Activated CD8-positive, alpha-beta T cell treated with anti-CD3 and anti-CD28 coated beads for 36 hours (primary cell): Measurements from ENCODE around the gene ACTL10. TPM values are rescaled to one million over a fixed set of nuclear protein-coding genes. Genes with fewer than 3 reads are reported as not detected.
A peak's percentile ranks its signal among the peaks of the same experiment; 100 is the strongest.

Experiments used
- ATAC-seq: fragments of 200-7000 bp; cut with Tn5 transposase; one replicate; pipeline ENCODE4 v1.10.0; 2021; ENCODE audit warnings: mild to moderate bottlenecking, moderate library complexity
- CTCF ChIA-PET: fragments of 350-600 bp; sonication (Branson Sonifier 250); formaldehyde crosslinking; loops from one replicate; lab custom pipeline; 2021; ENCODE audit warnings: antibody characterized with exemption; lab: Charles Lee
- POLR2A ChIA-PET: fragments of 350-600 bp; sonication (Branson Sonifier 250); formaldehyde crosslinking; loops from one replicate; lab custom pipeline; 2021; ENCODE audit warnings: antibody characterized with exemption; lab: Charles Lee
- DNase-seq: peaks from one replicate; pipeline ENCODE4 v3.0.0-alpha.2; 2020
- H3K27ac Mint-ChIP-seq: one replicate; pipeline ENCODE4 v1.8.0; 2021; ENCODE audit warnings: mild to moderate bottlenecking, mixed read lengths
- H3K27me3 Mint-ChIP-seq: one replicate; pipeline ENCODE4 v1.8.0; 2021; ENCODE audit warnings: mixed read lengths
- H3K36me3 Mint-ChIP-seq: one replicate; pipeline ENCODE4 v1.8.0; 2021; ENCODE audit warnings: low read depth, mixed read lengths
- H3K4me1 Mint-ChIP-seq: one replicate; pipeline ENCODE4 v1.8.0; 2021; ENCODE audit warnings: low read depth, mixed read lengths
- H3K4me3 Mint-ChIP-seq: one replicate; pipeline ENCODE4 v1.8.0; 2021; ENCODE audit warnings: mild to moderate bottlenecking, moderate library complexity, mixed read lengths
- H3K9me3 Mint-ChIP-seq: one replicate; pipeline ENCODE4 v1.8.0; 2021; ENCODE audit warnings: mixed read lengths
- CTCF ChIP-seq: fragments of 200-600 bp; IDR thresholded peaks from one replicate; pipeline ENCODE4 v1.8.0; 2022; ENCODE audit warnings: antibody characterized with exemption, mild to moderate bottlenecking
- intact Hi-C: fragments of 100-400 bp; cut with micrococcal nuclease; formaldehyde crosslinking; loops from one replicate; pipeline ENCODE4 v1.10.0; 2022
- total RNA-seq, 2 experiments: library from RNA; stranded (reverse); gene quantifications; one replicate each; pipeline ENCODE4 v1.2.3, GENCODE V29; 2021

ACTL10 gene
- total RNA-seq, 2 experiments from 2014 or later = 2.4 TPM

- no peak for TF ChIP-seq CTCF
- H3K9me3 Mint-ChIP-seq = no peaks in the 10 kb centered on the region
- peak within 1 kb of the TSS; percentile 67 for H3K4me3 Mint-ChIP-seq
- ChIA-PET POLR2A (interaction anchor here (0.8 to 15.4 kb wide), 2 partner anchors 18 to 27 kb away, joined by 3 to 262 read pairs; partner anchors contain the start of gene NECAB3), CTCF (interaction anchor here (1.8 to 4.2 kb wide), 2 partner anchors 10 to 25 kb away, joined by 4 to 20 read pairs; no protein-coding TSS in a partner anchor)
- H3K27me3 Mint-ChIP-seq = no peaks in the 10 kb centered on the region
- H3K36me3 Mint-ChIP-seq = no peaks in the 10 kb centered on the region
- no peak for DNase-seq
- H3K27ac Mint-ChIP-seq = peak within 1 kb of the TSS; percentile 39
- no peak for ATAC-seq
- H3K4me1 Mint-ChIP-seq = peaks cover 29% of the 10 kb centered on the region
- intact Hi-C loops = no loop called here
Observed at GRCh38 chr20:33662172-33662571, 4.6 kb upstream of the ACTL10 start, which contains the start of gene C20orf144. Gene C20orf144 (plus strand): TSS chr20:33662327. CDS start chr20:33662346, 19 bp downstream.

- ATAC-seq (peak; percentile 71), DNase-seq (peak; percentile 89)
- H3K36me3 Mint-ChIP-seq = peaks cover 4% of the 10 kb centered on the region
- H3K4me1 Mint-ChIP-seq = peaks cover 31% of the 10 kb centered on the region
- TF ChIP-seq CTCF = no peak
- H3K9me3 Mint-ChIP-seq = no peaks in the 10 kb centered on the region
- no peaks in the 10 kb centered on the region for H3K27me3 Mint-ChIP-seq
- POLR2A ChIA-PET = interaction anchor here (0.7 to 15.4 kb wide), 7 partner anchors 9 to 219 kb away, joined by 3 to 262 read pairs (median 5); partner anchors contain the start of gene NECAB3
- CTCF ChIA-PET = interaction anchor here (0.7 to 4.2 kb wide), 4 partner anchors 11 to 215 kb away, joined by 3 to 20 read pairs (median 4); no protein-coding TSS in a partner anchor
- peak overlapping the region; percentile 87 for H3K27ac Mint-ChIP-seq
- intact Hi-C loops = no loop called here
- peak overlapping the region; percentile 67 for H3K4me3 Mint-ChIP-seq
Observed at GRCh38 chr20:33663161-33664084, 3.3 kb upstream of the ACTL10 start.

- Mint-ChIP-seq H3K27me3 (no peaks in the 10 kb centered on the region), H3K27ac (peak overlapping the region; percentile 72), H3K36me3 (peaks cover 10% of the 10 kb centered on the region), H3K4me1 (peaks cover 37% of the 10 kb centered on the region), H3K4me3 (peak overlapping the region; percentile 67), H3K9me3 (no peaks in the 10 kb centered on the region)
- TF ChIP-seq CTCF = no peak
- ChIA-PET POLR2A (interaction anchor here (0.6 to 15.4 kb wide), 9 partner anchors 8 to 221 kb away, joined by 3 to 262 read pairs (median 4); partner anchors contain the start of gene NECAB3), CTCF (interaction anchor here (0.7 to 4.7 kb wide), 7 partner anchors 12 to 219 kb away, joined by 3 to 30 read pairs (median 4); partner anchors contain the start of gene SNTA1)
- ATAC-seq = no peak
- intact Hi-C loops = no loop called here
- DNase-seq = no peak
Observed at GRCh38 chr20:33664085-33664761, 2.5 kb upstream of the ACTL10 start.

- Mint-ChIP-seq H3K4me3 (peak overlapping the region; percentile 67), H3K27ac (peak overlapping the region; percentile 72), H3K9me3 (no peaks in the 10 kb centered on the region), H3K36me3 (peaks cover 10% of the 10 kb centered on the region), H3K4me1 (peaks cover 37% of the 10 kb centered on the region), H3K27me3 (no peaks in the 10 kb centered on the region)
- intact Hi-C loops = loop anchor here (5.0 kb wide), 2 partner anchors 68 to 207 kb away; partner anchors contain the start of gene ZNF341
- peak; percentile 36 for DNase-seq
- CTCF ChIA-PET = interaction anchor here (0.7 to 4.7 kb wide), 5 partner anchors 12 to 220 kb away, joined by 3 to 30 read pairs (median 4); partner anchors contain the start of gene SNTA1
- POLR2A ChIA-PET = interaction anchor here (0.6 to 15.4 kb wide), 6 partner anchors 8 to 222 kb away, joined by 3 to 262 read pairs (median 6); partner anchors contain the start of gene NECAB3
- TF ChIP-seq CTCF = no peak
- no peak for ATAC-seq
Observed at GRCh38 chr20:33664762-33665144, 2.0 kb upstream of the ACTL10 start.
